Measurements from ENCODE around the gene DENND6B. TPM values are rescaled to one million over a fixed set of nuclear protein-coding genes. Genes with fewer than 3 reads are reported as not detected.

Gene DENND6B
- total and polyA plus RNA-seq, 2 of the 13 experiments (the other 11 are each of a cell fraction or from before 2014, with no cell fraction given), result 0.95 to 3.8 TPM

DNA sequence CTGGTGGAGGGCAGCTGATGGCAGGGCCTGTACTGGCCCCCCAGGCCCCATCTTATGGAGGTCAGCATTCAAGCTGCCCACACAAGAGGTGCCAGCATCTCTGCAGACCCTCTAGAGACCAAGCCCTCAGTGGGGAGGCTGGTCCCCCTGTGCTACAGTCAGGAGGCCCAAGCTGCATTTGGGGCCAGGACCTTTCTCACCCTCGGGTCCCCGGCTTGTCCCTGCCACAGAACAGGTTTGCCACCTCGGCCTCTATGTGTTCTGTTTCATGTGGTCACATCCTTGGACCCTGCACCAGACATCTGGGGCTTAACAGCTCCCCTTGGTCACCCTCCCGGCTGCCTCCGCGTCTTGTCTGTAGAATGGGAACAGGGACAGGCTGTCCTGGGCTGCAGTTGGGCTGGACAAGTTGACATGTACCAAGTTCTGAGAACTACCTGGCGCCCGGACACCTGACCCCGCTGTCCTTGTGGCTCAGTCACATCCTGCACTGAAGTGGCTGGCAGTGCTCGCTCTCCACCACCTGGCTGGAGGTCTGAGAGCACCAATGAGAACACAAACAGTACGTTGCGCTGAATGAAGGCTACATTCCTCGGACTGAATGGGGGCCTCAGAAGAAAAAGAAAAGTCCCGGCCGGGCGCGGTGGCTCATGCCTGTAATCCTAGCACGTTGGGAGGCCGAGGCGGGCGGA, 16.6 kb downstream of the DENND6B start (continued):
- TF ChIP-seq ZNF879 (CRISPR knock-in tag; IDR thresholded peaks at IDR 0.05), result no peak
- 0 out of 2 replicates have a peak, but pooled peaks have one; percentile 59 for TF ChIP-seq ZNF230 (CRISPR knock-in tag; IDR thresholded peaks at IDR 0.05)
- TF ChIP-seq PAF1 (CRISPR knock-in tag; IDR thresholded peaks at IDR 0.05), result no peak
- no peak for TF ChIP-seq RAD51 (IDR thresholded peaks at IDR 0.05; ENCODE audit: borderline replicate concordance)
- no peak for TF ChIP-seq CREB1 (IDR thresholded peaks at IDR 0.05)
- no peak for TF ChIP-seq CREB1 (CRISPR knock-in tag; IDR thresholded peaks at IDR 0.05)
- TF ChIP-seq HNRNPL (IDR thresholded peaks at IDR 0.05; ENCODE audit: low read depth, low read length), result peak; percentile 28; the same call in 1 of the 2 replicates
- 0 out of 2 replicates have a peak, but pooled peaks have one; percentile 25 for TF ChIP-seq THAP11 (CRISPR knock-in tag; IDR thresholded peaks at IDR 0.05)
- TF ChIP-seq GFI1 (CRISPR knock-in tag; IDR thresholded peaks at IDR 0.05; ENCODE audit: borderline replicate concordance), result no peak
- no peak for TF ChIP-seq ZBTB21 (CRISPR knock-in tag; IDR thresholded peaks at IDR 0.05)
- no peak for TF ChIP-seq TP53 (CRISPR knock-in tag; conservative IDR thresholded peaks at IDR 0.05)
- TF ChIP-seq, protein P1, sequence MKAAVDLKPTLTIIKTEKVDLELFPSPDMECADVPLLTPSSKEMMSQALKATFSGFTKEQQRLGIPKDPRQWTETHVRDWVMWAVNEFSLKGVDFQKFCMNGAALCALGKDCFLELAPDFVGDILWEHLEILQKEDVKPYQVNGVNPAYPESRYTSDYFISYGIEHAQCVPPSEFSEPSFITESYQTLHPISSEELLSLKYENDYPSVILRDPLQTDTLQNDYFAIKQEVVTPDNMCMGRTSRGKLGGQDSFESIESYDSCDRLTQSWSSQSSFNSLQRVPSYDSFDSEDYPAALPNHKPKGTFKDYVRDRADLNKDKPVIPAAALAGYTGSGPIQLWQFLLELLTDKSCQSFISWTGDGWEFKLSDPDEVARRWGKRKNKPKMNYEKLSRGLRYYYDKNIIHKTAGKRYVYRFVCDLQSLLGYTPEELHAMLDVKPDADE (CRISPR knock-in tag; IDR thresholded peaks at IDR 0.05), result no peak
- TF ChIP-seq FOXO1 (CRISPR knock-in tag; IDR thresholded peaks at IDR 0.05), result 0 out of 2 replicates have a peak, but pooled peaks have one; percentile 26
- TF ChIP-seq, protein P2, sequence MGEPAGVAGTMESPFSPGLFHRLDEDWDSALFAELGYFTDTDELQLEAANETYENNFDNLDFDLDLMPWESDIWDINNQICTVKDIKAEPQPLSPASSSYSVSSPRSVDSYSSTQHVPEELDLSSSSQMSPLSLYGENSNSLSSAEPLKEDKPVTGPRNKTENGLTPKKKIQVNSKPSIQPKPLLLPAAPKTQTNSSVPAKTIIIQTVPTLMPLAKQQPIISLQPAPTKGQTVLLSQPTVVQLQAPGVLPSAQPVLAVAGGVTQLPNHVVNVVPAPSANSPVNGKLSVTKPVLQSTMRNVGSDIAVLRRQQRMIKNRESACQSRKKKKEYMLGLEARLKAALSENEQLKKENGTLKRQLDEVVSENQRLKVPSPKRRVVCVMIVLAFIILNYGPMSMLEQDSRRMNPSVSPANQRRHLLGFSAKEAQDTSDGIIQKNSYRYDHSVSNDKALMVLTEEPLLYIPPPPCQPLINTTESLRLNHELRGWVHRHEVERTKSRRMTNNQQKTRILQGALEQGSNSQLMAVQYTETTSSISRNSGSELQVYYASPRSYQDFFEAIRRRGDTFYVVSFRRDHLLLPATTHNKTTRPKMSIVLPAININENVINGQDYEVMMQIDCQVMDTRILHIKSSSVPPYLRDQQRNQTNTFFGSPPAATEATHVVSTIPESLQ (CRISPR knock-in tag; conservative IDR thresholded peaks at IDR 0.05), result no peak
- TF ChIP-seq, protein P3, sequence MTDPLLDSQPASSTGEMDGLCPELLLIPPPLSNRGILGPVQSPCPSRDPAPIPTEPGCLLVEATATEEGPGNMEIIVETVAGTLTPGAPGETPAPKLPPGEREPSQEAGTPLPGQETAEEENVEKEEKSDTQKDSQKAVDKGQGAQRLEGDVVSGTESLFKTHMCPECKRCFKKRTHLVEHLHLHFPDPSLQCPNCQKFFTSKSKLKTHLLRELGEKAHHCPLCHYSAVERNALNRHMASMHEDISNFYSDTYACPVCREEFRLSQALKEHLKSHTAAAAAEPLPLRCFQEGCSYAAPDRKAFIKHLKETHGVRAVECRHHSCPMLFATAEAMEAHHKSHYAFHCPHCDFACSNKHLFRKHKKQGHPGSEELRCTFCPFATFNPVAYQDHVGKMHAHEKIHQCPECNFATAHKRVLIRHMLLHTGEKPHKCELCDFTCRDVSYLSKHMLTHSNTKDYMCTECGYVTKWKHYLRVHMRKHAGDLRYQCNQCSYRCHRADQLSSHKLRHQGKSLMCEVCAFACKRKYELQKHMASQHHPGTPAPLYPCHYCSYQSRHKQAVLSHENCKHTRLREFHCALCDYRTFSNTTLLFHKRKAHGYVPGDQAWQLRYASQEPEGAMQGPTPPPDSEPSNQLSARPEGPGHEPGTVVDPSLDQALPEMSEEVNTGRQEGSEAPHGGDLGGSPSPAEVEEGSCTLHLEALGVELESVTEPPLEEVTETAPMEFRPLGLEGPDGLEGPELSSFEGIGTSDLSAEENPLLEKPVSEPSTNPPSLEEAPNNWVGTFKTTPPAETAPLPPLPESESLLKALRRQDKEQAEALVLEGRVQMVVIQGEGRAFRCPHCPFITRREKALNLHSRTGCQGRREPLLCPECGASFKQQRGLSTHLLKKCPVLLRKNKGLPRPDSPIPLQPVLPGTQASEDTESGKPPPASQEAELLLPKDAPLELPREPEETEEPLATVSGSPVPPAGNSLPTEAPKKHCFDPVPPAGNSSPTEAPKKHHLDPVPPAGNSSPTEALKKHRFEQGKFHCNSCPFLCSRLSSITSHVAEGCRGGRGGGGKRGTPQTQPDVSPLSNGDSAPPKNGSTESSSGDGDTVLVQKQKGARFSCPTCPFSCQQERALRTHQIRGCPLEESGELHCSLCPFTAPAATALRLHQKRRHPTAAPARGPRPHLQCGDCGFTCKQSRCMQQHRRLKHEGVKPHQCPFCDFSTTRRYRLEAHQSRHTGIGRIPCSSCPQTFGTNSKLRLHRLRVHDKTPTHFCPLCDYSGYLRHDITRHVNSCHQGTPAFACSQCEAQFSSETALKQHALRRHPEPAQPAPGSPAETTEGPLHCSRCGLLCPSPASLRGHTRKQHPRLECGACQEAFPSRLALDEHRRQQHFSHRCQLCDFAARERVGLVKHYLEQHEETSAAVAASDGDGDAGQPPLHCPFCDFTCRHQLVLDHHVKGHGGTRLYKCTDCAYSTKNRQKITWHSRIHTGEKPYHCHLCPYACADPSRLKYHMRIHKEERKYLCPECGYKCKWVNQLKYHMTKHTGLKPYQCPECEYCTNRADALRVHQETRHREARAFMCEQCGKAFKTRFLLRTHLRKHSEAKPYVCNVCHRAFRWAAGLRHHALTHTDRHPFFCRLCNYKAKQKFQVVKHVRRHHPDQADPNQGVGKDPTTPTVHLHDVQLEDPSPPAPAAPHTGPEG (CRISPR knock-in tag; IDR thresholded peaks at IDR 0.05), result 0 out of 2 replicates have a peak, but pooled peaks have one; percentile 21
- TF ChIP-seq YEATS2 (CRISPR knock-in tag; IDR thresholded peaks at IDR 0.05; ENCODE audit: borderline replicate concordance), result no peak
- TF ChIP-seq ZNF33A (CRISPR knock-in tag; IDR thresholded peaks at IDR 0.05; ENCODE audit: borderline replicate concordance), result no peak
- TF ChIP-seq TGIF2 (CRISPR knock-in tag; IDR thresholded peaks at IDR 0.05), result 0 out of 2 replicates have a peak, but pooled peaks have one; percentile 21
- TF ChIP-seq ZMYM2 (CRISPR knock-in tag; IDR thresholded peaks at IDR 0.05), result peak; percentile 27; the same call in 1 of the 2 replicates
- TF ChIP-seq MIER3 (CRISPR knock-in tag; IDR thresholded peaks at IDR 0.05; ENCODE audit: borderline replicate concordance), result 0 out of 2 replicates have a peak, but pooled peaks have one; percentile 17

All from HepG2 (cell line).